ENCODE measurements around the gene ARAF.

The ARAF gene

GRCh38 chrX:47564438-47565085 lies 3.6 kb downstream of the ARAF start:
- no peak for DNase-seq

GRCh38 chrX:47566841-47567240 lies 5.8 kb downstream of the ARAF start:
- DNase-seq, result no peak

- DNase-seq, result no peak
Observed at GRCh38 chrX:47568656-47569295, 7.8 kb downstream of the ARAF start.

- DNase-seq, result no peak
Observed at GRCh38 chrX:47570794-47571193, 9.8 kb downstream of the ARAF start.

GRCh38 chrX:47571215-47571614 lies 10.2 kb downstream of the ARAF start:
- DNase-seq, result no peak

- DNase-seq, result no peak
Observed at GRCh38 chrX:47571896-47572295, 10.9 kb downstream of the ARAF start.

- DNase-seq, result no peak
Observed at GRCh38 chrX:47572773-47573340, 11.9 kb downstream of the ARAF start.

GRCh38 chrX:47573341-47574075 lies 12.5 kb downstream of the ARAF start:
- peak; percentile 10 for DNase-seq

GRCh38 chrX:47574076-47574546 lies 13.1 kb downstream of the ARAF start:
- no peak for DNase-seq

GRCh38 chrX:47574547-47575301 lies 13.7 kb downstream of the ARAF start:
- DNase-seq, result no peak

- no peak for DNase-seq
Observed at GRCh38 chrX:47576021-47576898, 15.3 kb downstream of the ARAF start.

GRCh38 chrX:47577424-47577823 lies 16.4 kb downstream of the ARAF start:
- DNase-seq, result peak; percentile 10

GRCh38 chrX:47577901-47578300 lies 16.9 kb downstream of the ARAF start:
- DNase-seq, result no peak

- DNase-seq, result no peak
Observed at GRCh38 chrX:47578692-47579091, 17.7 kb downstream of the ARAF start.

GRCh38 chrX:47579537-47579936 lies 18.5 kb downstream of the ARAF start:
- peak; percentile 76 for DNase-seq

- peak; percentile 90 for DNase-seq
Observed at GRCh38 chrX:47581731-47582647, 21.0 kb downstream of the ARAF start, which contains the start of gene TIMP1. TSS of gene TIMP1 (plus strand) at chrX:47582436. CDS start at chrX:47583416, 980 bp downstream.

GRCh38 chrX:47583240-47583861 lies 22.3 kb downstream of the ARAF start:
- DNase-seq, result no peak

- no peak for DNase-seq
Observed at GRCh38 chrX:47584714-47585113, 23.7 kb downstream of the ARAF start.

- DNase-seq, result no peak
Observed at GRCh38 chrX:47585273-47585672, 24.3 kb downstream of the ARAF start.

All from HCEC 1CT (cell line).